Spleen (tissue), 11 donors: Measurements from ENCODE around the gene TEX2. TPM values are rescaled to one million over a fixed set of nuclear protein-coding genes. Genes with fewer than 3 reads are reported as not detected.
"Not testable (repeated sequence)": the region's sequence is repeated elsewhere in the genome, so short reads cannot be mapped to it uniquely, and the experiment has no call there.

Experiments used
- DNase-seq: peaks from one replicate; pipeline ENCODE4 v3.0.0-alpha.2; 2020
- H3K27ac ChIP-seq, 8 donors: fragments of 200-600 bp; sonication (generic) in 7 of 8; 1 replicate in 4 of 8; 2 replicates in 4 of 8; pipeline versions ENCODE4 v1.5.0 to v1.8.0; 2016 to 2021; ENCODE audit warnings: inconsistent platforms in 4 of 8, mild to moderate bottlenecking in 4 of 8, moderate library complexity in 1 of 8
- H3K27me3 ChIP-seq, 7 donors: fragments of 200-600 bp; sonication (generic) in 6 of 7; replicated peaks in 1 of 7; 1 replicate in 4 of 7; 2 replicates in 3 of 7; pipeline versions ENCODE4 v1.5.0 to v1.8.0; 2016 to 2021; ENCODE audit warnings: inconsistent platforms in 3 of 7, mild to moderate bottlenecking in 1 of 7
- H3K36me3 ChIP-seq, 6 donors: fragments of 200-600 bp; sonication (generic) in 5 of 6; 1 replicate in 4 of 6; 2 replicates in 2 of 6; pipeline versions ENCODE4 v1.5.0 to v1.8.0; 2016 to 2021; ENCODE audit warnings: inconsistent platforms in 2 of 6
- H3K4me1 ChIP-seq, 6 donors: fragments of 200-600 bp; sonication (generic) in 5 of 6; 1 replicate in 3 of 6; 2 replicates in 3 of 6; pipeline versions ENCODE4 v1.5.0 to v1.8.0; 2016 to 2021; ENCODE audit warnings: inconsistent platforms in 3 of 6
- H3K4me3 ChIP-seq, 8 donors: fragments of 200-600 bp; sonication (generic) in 7 of 8; 1 replicate in 4 of 8; 2 replicates in 4 of 8; pipeline versions ENCODE4 v1.5.0 to v1.8.0; 2016 to 2021; ENCODE audit warnings: inconsistent platforms in 4 of 8, mild to moderate bottlenecking in 4 of 8, moderate library complexity in 2 of 8
- H3K9me3 ChIP-seq, 8 donors: fragments of 200-600 bp; sonication (generic) in 7 of 8; 1 replicate in 4 of 8; 2 replicates in 4 of 8; pipeline versions ENCODE4 v1.5.0 to v1.8.0; 2016 to 2021; ENCODE audit warnings: inconsistent platforms in 4 of 8
- POLR2A ChIP-seq, 3 donors: fragments of 450-650 bp; IDR thresholded peaks; one replicate each; pipeline ENCODE4 v1.5.1; 2017; ENCODE audit warnings: antibody characterized with exemption in 3 of 3, mild to moderate bottlenecking in 1 of 3
- POLR2AphosphoS5 ChIP-seq, 3 donors: sonication (generic); formaldehyde crosslinking; IDR thresholded peaks; one replicate each; pipeline ENCODE4 v1.5.1; 2017; ENCODE audit warnings: antibody characterized with exemption in 3 of 3
- whole genome bisulfite sequencing, 5 donors: extraction: QIAGEN DNeasy Blood & Tissue Kit in 3 of 5; methylation state at CpG; one replicate each; pipeline versions ENCODE4 v1.1.5 to v1.1.7; 2013 to 2018; 5-methylcytosine and 5-hydroxymethylcytosine counted together
- intact Hi-C: fragments of 100-400 bp; cut with DNase I; formaldehyde crosslinking; loops from one replicate; pipeline ENCODE4 v1.15.0; 2023; ENCODE audit warnings: low total_unique reads
- polyA plus RNA-seq, 3 donors: library from polyadenylated mRNA; stranded (reverse); fragments of 200-250 nt; gene quantifications; one replicate each; pipeline ENCODE4 v1.2.1, GENCODE V29; 2013
- total RNA-seq, 7 donors: library from RNA; depleted of rRNA in 3 of 7; stranded (reverse); fragments of >200 nt in 3 of 7; fragmentation: NEBNext Ultra II Directional in 4 of 7; extraction: Animal tissue kit (Norgen Biotek cat#: 25700) in 4 of 7; gene quantifications; one replicate each; pipeline versions ENCODE4 v1.1.0 to v1.2.1, GENCODE V29; 2016 to 2021
- TF ChIP-seq, protein P1 (sequence below), 11 experiments: fragments of 200-600 bp in 7 of 11; fragments of 450-650 bp in 4 of 11; sonication (generic) in 4 of 11; IDR thresholded peaks in 8 of 11; conservative IDR thresholded peaks in 3 of 11; 1 replicate in 7 of 11; 2 replicates in 4 of 11; pipeline versions ENCODE4 v1.4.0 to v1.8.0; 2016 to 2021; ENCODE audit warnings: antibody characterized with exemption in 11 of 11, inconsistent platforms in 4 of 11, mild to moderate bottlenecking in 1 of 11
- donor health status: healthy with polysubstance abuse.
- donor health status: DM: no; HTN: no; CAD: no; lungs with moderate emphysema.
- donor health status: DM: no; HTN: no; CAD: no.
- donor health status: Bipolar disorder and iron deficiency.
- donor health status: healthy.
- donor health status: DM: no; HTN: no; CAD: no.
- donor health status: DM: yes; HTN: yes; CAD: no.

Gene TEX2
- total and polyA plus RNA-seq, 10 donors = 3.0 to 44.5 (median 26.7) TPM

DNA sequence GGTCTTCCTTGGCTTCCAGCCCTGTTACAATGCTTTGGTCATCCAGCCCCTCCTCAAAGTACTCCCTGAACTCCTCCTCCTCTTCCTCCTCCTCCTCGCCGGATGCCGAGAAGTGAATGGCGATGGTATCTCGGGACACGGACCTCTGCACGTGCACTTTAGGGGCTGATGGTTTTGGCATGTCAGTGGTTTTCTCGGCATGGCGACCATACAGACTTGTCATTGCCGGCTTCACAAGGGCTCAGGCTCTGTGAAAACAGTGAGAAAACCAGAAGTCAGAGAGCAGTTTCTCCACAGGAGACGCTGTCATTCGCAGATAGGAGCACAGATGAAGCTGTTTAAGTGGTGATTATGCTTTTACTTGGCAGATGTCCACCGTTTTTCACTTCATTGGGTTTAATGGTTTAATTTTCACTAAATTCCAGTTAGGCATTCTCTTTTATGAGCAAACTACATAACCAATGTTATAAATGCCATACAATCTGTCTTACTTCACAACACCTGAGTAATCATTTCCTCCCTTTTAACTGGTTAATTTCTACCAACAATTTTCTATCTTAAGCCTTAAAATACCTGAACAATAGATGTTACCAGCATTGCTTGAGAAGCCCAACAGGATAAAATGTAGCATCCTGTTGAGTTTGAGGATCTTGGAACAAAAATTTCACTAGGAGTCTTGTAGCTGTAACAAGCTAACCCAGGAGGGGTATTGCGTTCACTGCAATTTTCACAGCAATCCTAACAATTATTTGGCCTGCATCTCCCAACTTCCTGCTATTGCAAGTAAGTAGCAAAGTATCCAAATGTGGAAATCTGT is 48.9 kb downstream of the TEX2 start:
- TF ChIP-seq, protein P1, sequence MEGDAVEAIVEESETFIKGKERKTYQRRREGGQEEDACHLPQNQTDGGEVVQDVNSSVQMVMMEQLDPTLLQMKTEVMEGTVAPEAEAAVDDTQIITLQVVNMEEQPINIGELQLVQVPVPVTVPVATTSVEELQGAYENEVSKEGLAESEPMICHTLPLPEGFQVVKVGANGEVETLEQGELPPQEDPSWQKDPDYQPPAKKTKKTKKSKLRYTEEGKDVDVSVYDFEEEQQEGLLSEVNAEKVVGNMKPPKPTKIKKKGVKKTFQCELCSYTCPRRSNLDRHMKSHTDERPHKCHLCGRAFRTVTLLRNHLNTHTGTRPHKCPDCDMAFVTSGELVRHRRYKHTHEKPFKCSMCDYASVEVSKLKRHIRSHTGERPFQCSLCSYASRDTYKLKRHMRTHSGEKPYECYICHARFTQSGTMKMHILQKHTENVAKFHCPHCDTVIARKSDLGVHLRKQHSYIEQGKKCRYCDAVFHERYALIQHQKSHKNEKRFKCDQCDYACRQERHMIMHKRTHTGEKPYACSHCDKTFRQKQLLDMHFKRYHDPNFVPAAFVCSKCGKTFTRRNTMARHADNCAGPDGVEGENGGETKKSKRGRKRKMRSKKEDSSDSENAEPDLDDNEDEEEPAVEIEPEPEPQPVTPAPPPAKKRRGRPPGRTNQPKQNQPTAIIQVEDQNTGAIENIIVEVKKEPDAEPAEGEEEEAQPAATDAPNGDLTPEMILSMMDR (IDR thresholded peaks at IDR 0.05 in 8 of 11, conservative IDR thresholded peaks at IDR 0.05 in 3 of 11) = no peak
- no peak for TF ChIP-seq POLR2AphosphoS5 (IDR thresholded peaks at IDR 0.05)
- no peak for TF ChIP-seq POLR2A (IDR thresholded peaks at IDR 0.05)
- no peak for DNase-seq
- Histone ChIP-seq H3K36me3 (peaks cover 3 to 30% (median 23%) of the 10 kb centered on the region in 6 donors), H3K4me3 (no peak overlapping the region), H3K4me1 (peaks cover 12 to 38% (median 25%) of the 10 kb centered on the region in 6 donors), H3K27me3 (no peaks in the 10 kb centered on the region), H3K9me3 (no peaks in the 10 kb centered on the region), H3K27ac (no peak overlapping the region)
- WGBS, 5 donors = 90 to 97% (median 91%) methylated on average over 12 to 14 of the region's 14 CpGs
- intact Hi-C loops = no loop called here

DNA sequence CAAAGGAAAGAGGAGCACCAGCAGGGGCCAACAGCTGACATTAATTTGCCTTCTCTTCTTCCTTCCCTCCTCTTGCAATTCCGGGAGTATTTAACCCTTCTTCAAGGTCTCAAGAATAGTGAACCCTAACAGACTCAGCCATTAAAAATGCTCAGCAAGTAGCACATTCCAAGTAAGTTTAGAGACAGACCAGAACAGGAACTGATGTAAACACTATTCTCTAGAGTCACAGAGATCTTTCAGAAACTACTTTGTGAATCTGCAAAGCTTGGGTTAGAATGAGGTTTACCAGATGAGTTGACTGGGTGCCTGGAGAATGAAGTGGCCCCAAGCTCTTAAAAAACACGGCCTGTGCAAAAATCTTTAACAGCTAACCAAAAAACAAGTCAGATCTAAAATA is 50.9 kb downstream of the TEX2 start:
- H3K27me3 ChIP-seq = no peaks in the 10 kb centered on the region
- H3K4me1 ChIP-seq = peaks cover 7 to 19% (median 14%) of the 10 kb centered on the region in 6 donors
- H3K9me3 ChIP-seq = no peaks in the 10 kb centered on the region
- intact Hi-C loops = no loop called here
- no peak for TF ChIP-seq POLR2AphosphoS5 (IDR thresholded peaks at IDR 0.05)
- TF ChIP-seq, protein P1 (IDR thresholded peaks at IDR 0.05 in 8 of 11, conservative IDR thresholded peaks at IDR 0.05 in 3 of 11) = no peak
- no peak for TF ChIP-seq POLR2A (IDR thresholded peaks at IDR 0.05)
- H3K4me3 ChIP-seq = no peak overlapping the region
- 65 to 89% (median 71%) methylated on average over 2 of the region's 2 CpGs for WGBS, 5 donors
- DNase-seq = no peak
- no peak overlapping the region for H3K27ac ChIP-seq
- peaks cover 3 to 44% (median 23%) of the 10 kb centered on the region in 6 donors for H3K36me3 ChIP-seq

DNA sequence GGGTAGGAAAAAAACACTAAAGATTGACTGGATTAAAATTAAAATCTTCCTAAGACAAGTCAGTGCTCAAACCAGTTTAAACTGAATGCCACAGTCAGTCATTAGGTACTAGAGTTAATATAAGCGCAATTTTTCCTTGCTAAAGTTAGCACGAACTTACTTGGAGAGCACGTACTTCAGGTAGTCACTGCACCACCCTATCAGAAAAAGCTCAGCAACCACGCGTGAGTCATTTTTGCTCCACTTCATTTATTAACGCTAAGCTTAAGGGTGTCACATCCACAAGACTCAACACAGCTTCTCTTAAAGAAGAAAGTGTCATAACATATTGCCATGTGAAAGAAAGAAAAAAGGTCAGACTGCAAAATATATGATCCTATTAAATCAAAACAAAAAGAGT is 53.1 kb downstream of the TEX2 start:
- Histone ChIP-seq H3K27ac (no peak overlapping the region), H3K4me3 (no peak overlapping the region), H3K36me3 (peaks cover 3 to 44% (median 23%) of the 10 kb centered on the region in 6 donors), H3K4me1 (no peaks in the 10 kb centered on the region), H3K9me3 (no peaks in the 10 kb centered on the region), H3K27me3 (no peaks in the 10 kb centered on the region)
- 86 to 92% (median 90%) methylated on average over 6 of the region's 6 CpGs for WGBS, 5 donors
- no peak for DNase-seq
- no peak for TF ChIP-seq POLR2AphosphoS5 (IDR thresholded peaks at IDR 0.05)
- intact Hi-C loops = no loop called here

DNA sequence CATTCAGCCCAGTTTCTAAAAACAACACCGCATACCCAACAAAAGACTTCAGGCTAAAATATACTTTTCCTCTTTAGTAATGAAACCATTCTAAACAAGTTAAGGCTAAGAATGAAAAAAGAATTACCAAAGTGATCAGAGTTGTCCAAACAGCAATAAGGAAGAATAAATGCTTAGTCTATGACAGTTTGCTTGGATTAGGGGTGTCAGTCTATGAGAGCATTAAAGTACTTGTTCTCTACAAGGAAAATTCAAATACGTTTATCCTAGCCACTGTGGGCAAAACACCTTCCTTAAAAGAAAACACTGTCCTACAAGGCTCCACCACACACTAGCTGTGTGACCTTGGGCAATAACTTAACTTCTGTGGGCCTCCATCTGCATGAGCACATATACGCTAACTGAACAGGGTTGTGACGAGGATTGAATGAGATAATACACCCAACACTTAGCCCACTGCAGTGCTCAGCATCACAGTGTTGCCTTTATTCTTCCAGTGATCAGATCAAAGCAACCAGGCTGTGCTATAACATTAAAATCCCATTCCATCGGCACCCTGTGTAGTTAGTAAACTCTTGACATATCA is 53.6 kb downstream of the TEX2 start:
- Histone ChIP-seq H3K9me3 (no peaks in the 10 kb centered on the region), H3K27ac (no peak overlapping the region), H3K36me3 (peaks cover 3 to 44% (median 23%) of the 10 kb centered on the region in 6 donors), H3K4me3 (no peak overlapping the region), H3K4me1 (no peaks in the 10 kb centered on the region), H3K27me3 (no peaks in the 10 kb centered on the region)
- intact Hi-C loops = no loop called here
- 88 to 94% (median 90%) methylated on average over 5 of the region's 5 CpGs for WGBS, 5 donors
- no peak for DNase-seq
- TF ChIP-seq, protein P1 (IDR thresholded peaks at IDR 0.05 in 8 of 11, conservative IDR thresholded peaks at IDR 0.05 in 3 of 11) = no peak
- TF ChIP-seq POLR2AphosphoS5 (IDR thresholded peaks at IDR 0.05) = no peak
- TF ChIP-seq POLR2A (IDR thresholded peaks at IDR 0.05) = no peak

DNA sequence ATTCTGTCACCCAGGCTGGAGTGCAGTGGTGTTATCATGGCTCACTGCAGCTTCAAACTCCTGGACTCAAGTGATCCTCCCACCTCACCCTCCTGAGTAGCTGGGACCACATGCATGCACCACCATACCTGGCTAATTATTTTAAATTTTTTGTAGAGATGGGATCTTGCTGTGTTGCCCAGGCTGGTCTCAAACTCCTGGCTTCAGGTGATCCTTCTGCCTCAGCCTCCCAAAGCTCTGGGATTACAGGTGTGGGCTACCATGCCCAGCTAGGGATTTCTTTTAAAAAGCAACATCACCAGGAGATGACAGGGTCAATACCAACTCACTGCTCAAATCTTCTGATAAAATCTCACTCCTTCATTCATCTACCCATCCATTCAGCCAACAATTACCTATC is 54.4 kb downstream of the TEX2 start:
- H3K4me1 ChIP-seq, H3K27me3 ChIP-seq, H3K9me3 ChIP-seq, DNase-seq, H3K4me3 ChIP-seq, intact Hi-C loops, H3K27ac ChIP-seq: not testable (repeated sequence)
- peaks cover 3 to 39% (median 20%) of the 10 kb centered on the region in 6 donors for H3K36me3 ChIP-seq
